H1 (cell line): ENCODE data around the gene ATP6V1F. TPM values are rescaled to one million over a fixed set of nuclear protein-coding genes. Genes with fewer than 3 reads are reported as not detected.

Source experiments
- CTCF ChIA-PET: fragments of 300-600 bp; sonication (Branson Sonifier 250); formaldehyde crosslinking; loops from one replicate; lab custom pipeline; 2021; ENCODE audit not compliant: partially characterized antibody; lab: Charles Lee
- POLR2A ChIA-PET: fragments of 300-600 bp; sonication (Branson Sonifier 250); formaldehyde crosslinking; loops from one replicate; lab custom pipeline; 2021; ENCODE audit warnings: inconsistent platforms; ENCODE audit not compliant: partially characterized antibody; lab: Charles Lee
- DNase-seq, 2 experiments: peaks; one replicate each; pipeline versions ENCODE4 v3.0.0 to v3.0.0-alpha.2; 2010 to 2022; ENCODE audit warnings: low spot score in 2 of 2, low read depth in 1 of 2, mixed read lengths in 1 of 2
- FAIRE-seq: peaks from 2 replicates; lab custom pipeline; 2011; peaks lifted over from hg19 to GRCh38; lab: Jason Lieb, UNC
- H2AFZ ChIP-seq: 2 replicates; pipeline ENCODE4 v1.8.1; 2012; ENCODE audit warnings: low read length, inconsistent platforms
- H2AK5ac ChIP-seq: 2 replicates; pipeline ENCODE4 v1.6.1; 2013; ENCODE audit warnings: low read depth, low read length
- H2BK120ac ChIP-seq: replicated peaks from 2 replicates; pipeline ENCODE3; 2013; ENCODE audit warnings: low read depth, low read length, inconsistent platforms
- H2BK12ac ChIP-seq: 2 replicates; pipeline ENCODE4 v1.6.1; 2013; ENCODE audit warnings: low read depth, low read length
- H2BK15ac ChIP-seq: 2 replicates; pipeline ENCODE4 v1.6.1; 2013; ENCODE audit warnings: low read length
- H2BK20ac ChIP-seq: 2 replicates; pipeline ENCODE4 v1.6.1; 2013; ENCODE audit warnings: low read length
- H2BK5ac ChIP-seq: 2 replicates; pipeline ENCODE4 v1.6.1; 2013; ENCODE audit warnings: low read depth, low read length
- H3K14ac ChIP-seq: 2 replicates; pipeline ENCODE4 v1.6.1; 2013; ENCODE audit warnings: inconsistent platforms; ENCODE audit not compliant: insufficient read length
- H3K18ac ChIP-seq: 2 replicates; pipeline ENCODE4 v1.6.1; 2013; ENCODE audit warnings: low read length; ENCODE audit errors: extremely low read depth
- H3K23ac ChIP-seq: 2 replicates; pipeline ENCODE4 v1.6.1; 2013; ENCODE audit warnings: inconsistent platforms; ENCODE audit not compliant: insufficient read length
- H3K23me2 ChIP-seq: 2 replicates; pipeline ENCODE4 v1.6.1; 2013; ENCODE audit warnings: low read depth, low read length
- H3K27ac ChIP-seq: 2 replicates; pipeline ENCODE4 v1.6.1; 2011; ENCODE audit warnings: low read depth, low read length, inconsistent platforms
- H3K27me3 ChIP-seq, 4 experiments: replicated peaks in 1 of 4; 1 replicate in 1 of 4; 2 replicates in 3 of 4; pipeline versions ENCODE4 v1.6.1 to v1.8.1; 2011 to 2013; ENCODE audit warnings: low read length in 3 of 4, mild to moderate bottlenecking in 3 of 4, inconsistent platforms in 2 of 4, mixed read lengths in 2 of 4, moderate library complexity in 1 of 4; ENCODE audit not compliant: control insufficient read depth in 3 of 4, insufficient read depth in 3 of 4; ENCODE audit errors: extremely low read depth in 1 of 4
- H3K36me3 ChIP-seq, 4 experiments: 2 replicates each; pipeline versions ENCODE4 v1.6.1 to v1.8.1; 2011 to 2013; ENCODE audit warnings: mild to moderate bottlenecking in 4 of 4, low read length in 3 of 4, moderate library complexity in 2 of 4, control low read depth in 1 of 4, inconsistent platforms in 1 of 4; ENCODE audit not compliant: insufficient read depth in 4 of 4, control insufficient read depth in 2 of 4
- H3K4ac ChIP-seq: replicated peaks from 2 replicates; pipeline ENCODE3; 2013; ENCODE audit warnings: low read length, low read depth, mixed read lengths, inconsistent platforms; ENCODE audit not compliant: insufficient read length
- H3K4me1 ChIP-seq, 4 experiments: replicated peaks in 1 of 4; 1 replicate in 1 of 4; 2 replicates in 3 of 4; pipeline versions ENCODE4 v1.6.1 to v1.8.1; 2011 to 2013; ENCODE audit warnings: low read length in 3 of 4, inconsistent platforms in 2 of 4, mixed read lengths in 1 of 4; ENCODE audit not compliant: insufficient read depth in 4 of 4, control insufficient read depth in 3 of 4
- H3K4me2 ChIP-seq, 2 experiments: 2 replicates each; pipeline versions ENCODE4 v1.6.1 to v1.8.1; 2011 to 2013; ENCODE audit warnings: low read depth in 2 of 2, low read length in 2 of 2, control low read depth in 1 of 2, inconsistent platforms in 1 of 2, mild to moderate bottlenecking in 1 of 2; ENCODE audit not compliant: insufficient read depth in 1 of 2
- H3K4me3 ChIP-seq, 4 experiments: fragments of 200-600, 300-600 bp in 1 of 4; sonication (generic), shearing (Covaris generic), sonication (Bioruptor Twin) in 1 of 4; 2 replicates each; pipeline versions ENCODE4 v1.5.1 to v1.8.1; 2011 to 2016; ENCODE audit warnings: low read length in 4 of 4, low read depth in 3 of 4, control low read depth in 2 of 4, inconsistent platforms in 2 of 4, mild to moderate bottlenecking in 2 of 4, mixed read lengths in 1 of 4, moderate library complexity in 1 of 4; ENCODE audit not compliant: insufficient read depth in 2 of 4; ENCODE audit errors: extremely low read depth in 1 of 4
- H3K56ac ChIP-seq: replicated peaks from 2 replicates; pipeline ENCODE3; 2013; ENCODE audit warnings: low read depth, mild to moderate bottlenecking, mixed read lengths, low read length, inconsistent platforms; ENCODE audit not compliant: insufficient read length
- H3K79me1 ChIP-seq: 2 replicates; pipeline ENCODE4 v1.6.1; 2013; ENCODE audit warnings: low read depth, low read length, control low read depth
- H3K79me2 ChIP-seq, 2 experiments: 2 replicates each; pipeline versions ENCODE4 v1.6.1 to v1.8.1; 2012 to 2013; ENCODE audit warnings: low read length in 2 of 2, mild to moderate bottlenecking in 2 of 2, inconsistent platforms in 1 of 2; ENCODE audit not compliant: insufficient read depth in 2 of 2, control insufficient read depth in 1 of 2
- H3K9ac ChIP-seq, 4 experiments: replicated peaks in 1 of 4; 1 replicate in 1 of 4; 2 replicates in 3 of 4; pipeline versions ENCODE4 v1.6.1 to v1.8.1; 2011 to 2013; ENCODE audit warnings: low read depth in 3 of 4, low read length in 3 of 4, control low read depth in 2 of 4, mild to moderate bottlenecking in 2 of 4, moderate library complexity in 2 of 4, inconsistent platforms in 1 of 4; ENCODE audit errors: extremely low read depth in 1 of 4
- H3K9me3 ChIP-seq, 2 experiments: 2 replicates each; pipeline versions ENCODE4 v1.6.1 to v1.8.1; 2012 to 2013; ENCODE audit warnings: mild to moderate bottlenecking in 2 of 2, moderate library complexity in 2 of 2, control low read depth in 1 of 2, inconsistent platforms in 1 of 2, low read depth in 1 of 2, low read length in 1 of 2, mixed read lengths in 1 of 2; ENCODE audit not compliant: insufficient read depth in 2 of 2
- H4K20me1 ChIP-seq, 2 experiments: replicated peaks in 1 of 2; 2 replicates each; pipeline versions ENCODE3 to v1.8.1; 2011 to 2013; ENCODE audit warnings: inconsistent platforms in 2 of 2, low read length in 2 of 2, mild to moderate bottlenecking in 1 of 2; ENCODE audit not compliant: insufficient read depth in 2 of 2, control insufficient read depth in 1 of 2
- H4K5ac ChIP-seq: 2 replicates; pipeline ENCODE4 v1.6.1; 2013; ENCODE audit warnings: low read length, low read depth, mixed read lengths, inconsistent platforms; ENCODE audit not compliant: insufficient read length
- H4K8ac ChIP-seq: 2 replicates; pipeline ENCODE4 v1.8.0; 2013; ENCODE audit warnings: mild to moderate bottlenecking, moderate library complexity, low read length, inconsistent platforms; ENCODE audit not compliant: insufficient read depth; ENCODE audit errors: extremely low read depth
- H4K91ac ChIP-seq: replicated peaks from 2 replicates; pipeline ENCODE3; 2013; ENCODE audit warnings: low read length, mixed read lengths, inconsistent platforms; ENCODE audit not compliant: insufficient read length
- WGBS, 2 experiments: shearing (Covaris generic) in 1 of 2; methylation state at CpG; one replicate each; pipeline versions ENCODE4 v1.1.6 to v1.1.7; 2013 to 2015; ENCODE audit warnings: low lambda C conversion rate in 2 of 2, mixed read lengths in 2 of 2, inconsistent platforms in 1 of 2, low coverage in 1 of 2, missing lambda C conversion rate in 1 of 2; ENCODE audit not compliant: insufficient replicate concordance in 2 of 2, insufficient coverage in 1 of 2, insufficient read length in 1 of 2; ENCODE audit errors: extremely low coverage in 1 of 2, missing lambda C conversion rate in 1 of 2; 5-methylcytosine and 5-hydroxymethylcytosine counted together
- polyA plus RNA-seq, 7 experiments: library from polyadenylated mRNA; depleted of rRNA in 3 of 7; stranded (reverse) in 5 of 7; unstranded in 2 of 7; fragments of >200 nt in 5 of 7; fragments of 200-250 nt in 2 of 7; gene quantifications; 1 replicate in 5 of 7; 2 replicates in 1 of 7; 4 replicates in 1 of 7; pipeline versions ENCODE4 v1.2.1 to v1.2.3, GENCODE V29; 2011 to 2013; ENCODE audit warnings: missing spikeins in 2 of 7, mixed read lengths in 2 of 7
- total RNA-seq: library from RNA; stranded (reverse); fragmentation: NEBNext Ultra II Directional; extraction: Animal tissue kit (Norgen Biotek cat#: 25700); gene quantifications from 2 replicates; pipeline ENCODE4 v1.2.1, GENCODE V29; 2021
- TF ChIP-seq, protein P1 (sequence below): IDR thresholded peaks from 2 replicates; pipeline ENCODE4 v1.6.1; 2011; ENCODE audit warnings: low read depth, mild to moderate bottlenecking, low read length; ENCODE audit not compliant: insufficient read depth

ATP6V1F gene
- total and polyA plus RNA-seq, 2 of the 8 experiments (the other 6 are each of a cell fraction or from before 2014, with no cell fraction given): 104 to 318 TPM

- H3K18ac ChIP-seq: no peak overlapping the region; the same call in 1 of the 2 replicates
- no peaks in the 10 kb centered on the region for H3K36me3 ChIP-seq
- DNase-seq (no peak), FAIRE-seq (no peak)
- no peaks in the 10 kb centered on the region for H4K20me1 ChIP-seq
- no peak overlapping the region for H4K91ac ChIP-seq
- H3K9ac ChIP-seq: no peak overlapping the region
- no peak overlapping the region for H2AFZ ChIP-seq
- H2BK20ac ChIP-seq: no peak overlapping the region
- H4K5ac ChIP-seq: no peak overlapping the region
- H3K79me2 ChIP-seq: no peaks in the 10 kb centered on the region
- H4K8ac ChIP-seq: no peak overlapping the region; the same call in 1 of the 2 replicates
- 0 out of 2 replicates have a peak overlapping the region, but pooled peaks have one; percentile 29 for H2BK15ac ChIP-seq
- H3K27me3 ChIP-seq: no peaks in the 10 kb centered on the region; a peak in 1 of 7 replicates
- H2BK120ac ChIP-seq: no peak overlapping the region
- no peak overlapping the region; the same call in 1 of the 2 replicates for H2AK5ac ChIP-seq
- no peak overlapping the region for H2BK12ac ChIP-seq
- H3K56ac ChIP-seq: no peak overlapping the region
- no peak overlapping the region for H3K27ac ChIP-seq
- no peak overlapping the region for H3K4ac ChIP-seq
- no peak overlapping the region for H3K4me2 ChIP-seq
- no peak overlapping the region for H2BK5ac ChIP-seq
- WGBS, 2 experiments: 92% methylated on average over 35 of the region's 38 CpGs; no CpG with 5 or more reads in 1 of the 2 experiments
- no peak overlapping the region for H3K4me3 ChIP-seq
- H3K14ac ChIP-seq: no peak overlapping the region
- CTCF ChIA-PET: interaction anchor here (0.6 to 11.5 kb wide), 22 partner anchors 9 to 112 kb away, joined by 3 to 148 read pairs (median 4); partner anchors contain the start of genes ATP6V1F and KCP
- TF ChIP-seq, protein P1, sequence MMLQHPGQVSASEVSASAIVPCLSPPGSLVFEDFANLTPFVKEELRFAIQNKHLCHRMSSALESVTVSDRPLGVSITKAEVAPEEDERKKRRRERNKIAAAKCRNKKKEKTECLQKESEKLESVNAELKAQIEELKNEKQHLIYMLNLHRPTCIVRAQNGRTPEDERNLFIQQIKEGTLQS: no peak
- H3K9me3 ChIP-seq: no peaks in the 10 kb centered on the region
- POLR2A ChIA-PET: interaction anchor here (1.0 kb wide), 1 partner anchor 41 kb away, joined by 3 read pairs; no protein-coding TSS in a partner anchor
- no peaks in the 10 kb centered on the region for H3K79me1 ChIP-seq
- H3K23me2 ChIP-seq: no peaks in the 10 kb centered on the region
- H3K23ac ChIP-seq: no peak overlapping the region
- peaks cover 0 to 10% (median 5%) of the 10 kb centered on the region in 4 experiments; a peak in 6 of 7 replicates for H3K4me1 ChIP-seq
These were observed 19.7 kb upstream of the ATP6V1F start for GRCh38 chr7:128842674-128843641.
